H1 (cell line): ENCODE results near the gene POLDIP2. TPM values are rescaled to one million over a fixed set of nuclear protein-coding genes. Genes with fewer than 3 reads are reported as not detected.

ENCODE experiments used
- BRCA1 ChIP-seq: IDR thresholded peaks from 2 replicates; pipeline ENCODE4 v1.6.1; 2012; ENCODE audit warnings: low read depth, low read length, improper control_type of control experiment
- CHD1 ChIP-seq: IDR thresholded peaks from 2 replicates; pipeline ENCODE4 v1.6.1; 2012; ENCODE audit warnings: low read depth, low read length, improper control_type of control experiment
- CHD7 ChIP-seq: fragments of 300-600 bp; sonication (generic); IDR thresholded peaks from 2 replicates; pipeline ENCODE4 v1.7.1; 2012; ENCODE audit warnings: low read length, moderate library complexity, mild to moderate bottlenecking, inconsistent platforms; ENCODE audit not compliant: insufficient replicate concordance
- E2F6 ChIP-seq: IDR thresholded peaks from 2 replicates; pipeline ENCODE4 v1.6.1; 2012; ENCODE audit warnings: inconsistent platforms
- POLR2AphosphoS5 ChIP-seq: IDR thresholded peaks from 2 replicates; pipeline ENCODE4 v1.6.1; 2011; ENCODE audit warnings: low read depth, low read length
- RAD21 ChIP-seq, 2 experiments: IDR thresholded peaks in 1 of 2; conservative IDR thresholded peaks in 1 of 2; 2 replicates each; pipeline ENCODE4 v1.6.1; 2011; ENCODE audit warnings: low read depth in 2 of 2, low read length in 2 of 2, improper control_type of control experiment in 1 of 2, inconsistent platforms in 1 of 2, mild to moderate bottlenecking in 1 of 2, moderate library complexity in 1 of 2
- RBBP5 ChIP-seq: IDR thresholded peaks from 2 replicates; pipeline ENCODE4 v1.7.1; 2012; ENCODE audit warnings: low read depth, mild to moderate bottlenecking, inconsistent platforms, low read length, moderate library complexity, borderline replicate concordance
- SIN3A ChIP-seq, 2 experiments: IDR thresholded peaks in 1 of 2; conservative IDR thresholded peaks in 1 of 2; 2 replicates each; pipeline ENCODE4 v1.6.1; 2011 to 2012; ENCODE audit warnings: low read length in 2 of 2, improper control_type of control experiment in 1 of 2, low read depth in 1 of 2, mild to moderate bottlenecking in 1 of 2
- SP1 ChIP-seq: IDR thresholded peaks from 2 replicates; pipeline ENCODE4 v1.6.1; 2011; ENCODE audit warnings: low read depth, low read length
- polyA plus RNA-seq, 7 experiments: library from polyadenylated mRNA; depleted of rRNA in 3 of 7; stranded (reverse) in 5 of 7; unstranded in 2 of 7; fragments of >200 nt in 5 of 7; fragments of 200-250 nt in 2 of 7; gene quantifications; 1 replicate in 5 of 7; 2 replicates in 1 of 7; 4 replicates in 1 of 7; pipeline versions ENCODE4 v1.2.1 to v1.2.3, GENCODE V29; 2011 to 2013; ENCODE audit warnings: missing spikeins in 2 of 7, mixed read lengths in 2 of 7
- total RNA-seq: library from RNA; stranded (reverse); fragmentation: NEBNext Ultra II Directional; extraction: Animal tissue kit (Norgen Biotek cat#: 25700); gene quantifications from 2 replicates; pipeline ENCODE4 v1.2.1, GENCODE V29; 2021

The POLDIP2 gene
- total and polyA plus RNA-seq, 2 of the 8 experiments (the other 6 are each of a cell fraction or from before 2014, with no cell fraction given) = 74.0 to 76.1 TPM

- TF ChIP-seq CHD7 (no peak), SIN3A (conservative IDR thresholded peaks at IDR 0.05 in 1 of 2, IDR thresholded peaks at IDR 0.05 in 1 of 2; ENCODE audit: low read depth in 1 of 2, low read length in 2 of 2) (peak; percentile 40 to 78; a peak in 1 of 4 replicates), CHD1 (no peak), BRCA1 (no peak), E2F6 (peak; percentile 98), SP1 (no peak), RAD21 (IDR thresholded peaks at IDR 0.05 in 1 of 2, conservative IDR thresholded peaks at IDR 0.05 in 1 of 2; ENCODE audit: low read depth in 2 of 2, low read length in 2 of 2) (peak; percentile 79 to 86), RBBP5 (peak; percentile 26; the same call in 1 of the 2 replicates), POLR2AphosphoS5 (no peak)
Observed at GRCh38 chr17:28381141-28381825, 24.0 kb upstream of the POLDIP2 start (continued).
